Activated CD8-positive, alpha-beta memory T cell treated with anti-CD3 and anti-CD28 coated beads for 24 hours (primary cell): Measurements from ENCODE around the gene ZC3H14.
A peak's percentile ranks its signal among the peaks of the same experiment; 100 is the strongest.

ENCODE experiments used
- DNase-seq: peaks from one replicate; pipeline ENCODE4 v3.0.0-alpha.2; 2020

Gene ZC3H14

GRCh38 chr14:88551980-88552431 lies 10.8 kb upstream of the ZC3H14 start:
- DNase-seq = no peak

GRCh38 chr14:88552876-88553275 lies 10.0 kb upstream of the ZC3H14 start:
- DNase-seq = no peak

- no peak for DNase-seq
These were observed 8.9 kb upstream of the ZC3H14 start for GRCh38 chr14:88553886-88554456.

GRCh38 chr14:88554457-88555286 lies 8.2 kb upstream of the ZC3H14 start, which contains the start of gene PTPN21:
Gene PTPN21, minus strand, starts transcription at chr14:88555007. Its CDS starts 4,590 bp downstream, at chr14:88550417.
- DNase-seq = peak; percentile 64

- no peak for DNase-seq
These were observed 6.3 kb upstream of the ZC3H14 start for GRCh38 chr14:88556581-88556980.

- DNase-seq = no peak
These were observed 3.0 kb upstream of the ZC3H14 start for GRCh38 chr14:88559852-88560251.

- no peak for DNase-seq
These were observed 356 bp upstream of the ZC3H14 start for GRCh38 chr14:88562532-88562830.

- no peak for DNase-seq
These were observed 1.0 kb downstream of the ZC3H14 start for GRCh38 chr14:88563845-88564244.

GRCh38 chr14:88565427-88565826 lies 2.6 kb downstream of the ZC3H14 start:
- DNase-seq = no peak

- no peak for DNase-seq
These were observed 5.4 kb downstream of the ZC3H14 start for GRCh38 chr14:88568196-88568595.

- DNase-seq = no peak
These were observed 9.3 kb downstream of the ZC3H14 start for GRCh38 chr14:88572117-88572516.

GRCh38 chr14:88576222-88576621 lies 13.4 kb downstream of the ZC3H14 start:
- no peak for DNase-seq

- DNase-seq = no peak
These were observed 21.6 kb downstream of the ZC3H14 start for GRCh38 chr14:88584451-88584850.

- DNase-seq = no peak
These were observed 25.2 kb downstream of the ZC3H14 start for GRCh38 chr14:88588081-88588480.

GRCh38 chr14:88590173-88590572 lies 27.3 kb downstream of the ZC3H14 start:
- no peak for DNase-seq

- no peak for DNase-seq
These were observed 29.2 kb downstream of the ZC3H14 start for GRCh38 chr14:88592031-88592430.

- DNase-seq = no peak
These were observed 34.2 kb downstream of the ZC3H14 start for GRCh38 chr14:88597038-88597437.

GRCh38 chr14:88597601-88598000 lies 34.8 kb downstream of the ZC3H14 start:
- no peak for DNase-seq

- DNase-seq = no peak
These were observed 35.3 kb downstream of the ZC3H14 start for GRCh38 chr14:88598097-88598675.

GRCh38 chr14:88599326-88599725 lies 36.5 kb downstream of the ZC3H14 start:
- no peak for DNase-seq

GRCh38 chr14:88599761-88600439 lies 37.1 kb downstream of the ZC3H14 start:
- no peak for DNase-seq

- no peak for DNase-seq
These were observed 41.4 kb downstream of the ZC3H14 start for GRCh38 chr14:88604212-88604611.

- DNase-seq = no peak
These were observed 42.8 kb downstream of the ZC3H14 start for GRCh38 chr14:88605594-88605993.

GRCh38 chr14:88607829-88608228 lies 45.0 kb downstream of the ZC3H14 start:
- no peak for DNase-seq
